Erythroblast (primary cell): Measurements from ENCODE around the gene ARHGAP4.

Experiments used
- GATA1 ChIP-seq: IDR thresholded peaks from 2 replicates; pipeline ENCODE4 v1.6.1; 2011; ENCODE audit warnings: low read depth, mild to moderate bottlenecking, control low read depth, low read length, moderate library complexity
- POLR2A ChIP-seq: IDR thresholded peaks from 2 replicates; pipeline ENCODE4 v1.6.1; 2011; ENCODE audit warnings: mild to moderate bottlenecking, low read length

DNA sequence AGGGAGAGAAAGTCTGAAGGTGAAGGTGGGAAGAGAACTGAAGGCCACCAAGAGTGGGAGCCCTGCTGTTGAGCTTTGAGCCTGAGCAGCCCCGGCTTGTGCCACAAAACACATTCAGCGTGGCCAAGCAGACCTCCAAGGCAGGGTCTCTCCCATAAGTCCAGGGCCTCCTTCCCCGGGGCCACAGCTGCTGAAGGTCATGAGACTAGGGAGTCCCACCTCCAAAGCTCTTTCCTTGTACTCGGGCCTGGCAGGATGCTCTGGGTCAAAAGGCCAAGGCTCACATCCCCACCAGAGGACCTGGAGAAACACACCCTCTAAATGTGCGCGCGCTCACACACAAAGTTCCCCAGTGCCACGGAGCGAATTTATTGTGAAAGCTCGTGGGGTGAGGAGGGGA, 3.5 kb upstream of the ARHGAP4 start:
- no peak for TF ChIP-seq POLR2A
- TF ChIP-seq GATA1 = no peak
